H1 (cell line): ENCODE results near the gene MMP25.

Experiments used
- ASH2L ChIP-seq: fragments of 200-600, 300-600 bp; sonication (generic); IDR thresholded peaks from one replicate; pipeline ENCODE4 v1.7.1; 2017; ENCODE audit warnings: low read length
- CTCF ChIP-seq, 3 experiments: IDR thresholded peaks; 1 replicate in 2 of 3; 2 replicates in 1 of 3; pipeline versions ENCODE4 v1.5.1 to v1.6.1; 2011; ENCODE audit warnings: low read length in 3 of 3, mild to moderate bottlenecking in 3 of 3, inconsistent platforms in 2 of 3, low read depth in 1 of 3, moderate library complexity in 1 of 3; ENCODE audit not compliant: insufficient read depth in 1 of 3; ENCODE audit errors: control extremely low read depth in 1 of 3
- EGR1 ChIP-seq: IDR thresholded peaks from 2 replicates; pipeline ENCODE4 v1.6.1; 2011; ENCODE audit warnings: low read depth, low read length, borderline replicate concordance
- EZH2 ChIP-seq: fragments of 200-600 bp; sonication (generic); IDR thresholded peaks from 2 replicates; pipeline ENCODE4 v1.7.1; 2012; ENCODE audit warnings: low read depth, mild to moderate bottlenecking, moderate library complexity, low read length, inconsistent platforms; ENCODE audit not compliant: severe bottlenecking
- POLR2A ChIP-seq, 2 experiments: IDR thresholded peaks; 1 replicate in 1 of 2; 2 replicates in 1 of 2; pipeline ENCODE4 v1.6.1; 2011; ENCODE audit warnings: low read depth in 2 of 2, low read length in 2 of 2, mild to moderate bottlenecking in 2 of 2; ENCODE audit errors: control extremely low read depth in 1 of 2
- POLR2AphosphoS5 ChIP-seq: IDR thresholded peaks from 2 replicates; pipeline ENCODE4 v1.6.1; 2011; ENCODE audit warnings: low read depth, low read length
- RAD21 ChIP-seq, 2 experiments: IDR thresholded peaks in 1 of 2; conservative IDR thresholded peaks in 1 of 2; 2 replicates each; pipeline ENCODE4 v1.6.1; 2011; ENCODE audit warnings: low read depth in 2 of 2, low read length in 2 of 2, improper control_type of control experiment in 1 of 2, inconsistent platforms in 1 of 2, mild to moderate bottlenecking in 1 of 2, moderate library complexity in 1 of 2
- SP1 ChIP-seq: IDR thresholded peaks from 2 replicates; pipeline ENCODE4 v1.6.1; 2011; ENCODE audit warnings: low read depth, low read length
- SP2 ChIP-seq: IDR thresholded peaks from 2 replicates; pipeline ENCODE4 v1.6.1; 2012; ENCODE audit warnings: mild to moderate bottlenecking, low read length, inconsistent platforms
- SUZ12 ChIP-seq: fragments of 200-600 bp; sonication (generic); IDR thresholded peaks from 2 replicates; pipeline ENCODE4 v1.6.1; 2012; ENCODE audit warnings: mild to moderate bottlenecking, inconsistent platforms, low read length, moderate library complexity, mixed read lengths
- USF2 ChIP-seq: IDR thresholded peaks from 2 replicates; pipeline ENCODE4 v1.6.1; 2011; ENCODE audit warnings: low read length, improper control_type of control experiment
- ZNF274 ChIP-seq: IDR thresholded peaks from 2 replicates; pipeline ENCODE4 v1.7.0; 2012; ENCODE audit warnings: low read length, borderline replicate concordance; ENCODE audit errors: extremely low read depth

- TF ChIP-seq ASH2L (no peak), ZNF274 (no peak), CTCF (IDR thresholded peaks at IDR 0.05; ENCODE audit: control extremely low read depth in 1 of 3, insufficient read depth in 1 of 3, low read depth in 1 of 3, low read length in 3 of 3) (no peak), EZH2 (no peak), POLR2A (IDR thresholded peaks at IDR 0.05; ENCODE audit: control extremely low read depth in 1 of 2, low read depth in 2 of 2, low read length in 2 of 2) (no peak), SP2 (no peak), USF2 (no peak), EGR1 (no peak), POLR2AphosphoS5 (no peak), SUZ12 (no peak), SP1 (no peak), RAD21 (IDR thresholded peaks at IDR 0.05 in 1 of 2, conservative IDR thresholded peaks at IDR 0.05 in 1 of 2; ENCODE audit: low read depth in 2 of 2, low read length in 2 of 2) (no peak)
These were observed 4.0 kb upstream of the MMP25 start for GRCh38 chr16:3042376-3042775.
